C4-2B (cell line): ENCODE measurements around the gene ALG2.

Experiments
- CTCF ChIP-seq: fragments of 450-650 bp; conservative IDR thresholded peaks from 2 replicates; pipeline ENCODE4 v1.5.1; 2017; ENCODE audit warnings: mild to moderate bottlenecking
- ZFX ChIP-seq: fragments of 450-650 bp; IDR thresholded peaks from 2 replicates; pipeline ENCODE4 v1.6.1; 2017

DNA sequence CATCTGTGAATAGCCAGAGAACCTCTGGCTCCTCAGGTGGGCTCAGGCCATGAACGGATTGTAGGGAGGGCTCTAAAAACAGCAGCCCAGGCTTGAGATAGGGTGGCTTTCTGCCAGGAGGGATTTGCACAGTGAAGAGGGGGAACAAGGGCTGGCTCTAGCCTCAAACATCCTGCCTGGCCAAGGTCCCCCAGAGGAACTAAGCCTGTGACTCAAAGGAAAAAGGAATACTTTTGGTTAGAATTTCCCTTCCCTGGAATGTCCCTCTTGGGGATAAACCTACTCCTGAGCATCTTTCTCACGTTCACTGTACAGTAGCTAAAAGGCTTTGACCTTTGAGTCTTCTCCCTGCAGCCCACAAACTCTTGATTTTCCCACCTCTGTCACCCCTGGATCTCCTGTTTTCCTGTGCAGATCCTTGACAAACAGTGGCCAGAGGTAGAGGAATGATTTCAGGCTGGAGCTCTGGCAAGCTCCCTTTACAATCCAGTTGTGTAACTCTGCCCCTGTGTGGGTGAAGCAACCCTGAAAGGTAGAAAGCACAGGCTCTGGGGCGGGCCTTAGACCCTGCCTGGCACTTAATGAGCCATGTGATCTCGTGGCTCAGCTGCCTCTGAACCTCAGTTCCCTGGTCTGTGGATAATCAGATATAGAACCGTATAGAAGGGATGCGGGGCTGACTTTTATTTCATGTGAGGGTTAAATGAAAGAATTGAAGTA, 17.8 kb upstream of the ALG2 start:
- TF ChIP-seq CTCF (no peak), ZFX (no peak)
